Lower leg skin (tissue), 3 donors: ENCODE results near the gene OR4M2.
"Not testable (repeated sequence)": the region's sequence is repeated elsewhere in the genome, so short reads cannot be mapped to it uniquely, and the experiment has no call there.

Experiments used
- CTCF ChIP-seq, 3 donors: fragments of 450-650 bp; IDR thresholded peaks; one replicate each; pipeline ENCODE4 v1.5.1; 2016; ENCODE audit warnings: antibody characterized with exemption in 3 of 3, mild to moderate bottlenecking in 3 of 3, moderate library complexity in 2 of 3
- POLR2A ChIP-seq, 2 donors: fragments of 450-650 bp; IDR thresholded peaks; one replicate each; pipeline ENCODE4 v1.6.1; 2016 to 2017; ENCODE audit warnings: antibody characterized with exemption in 2 of 2, mild to moderate bottlenecking in 1 of 2, moderate library complexity in 1 of 2

- TF ChIP-seq CTCF, POLR2A (IDR thresholded peaks at IDR 0.05): not testable (repeated sequence)
Observed at GRCh38 chr15:22099289-22099891, 19.1 kb downstream of the OR4M2 start.
